ENCODE results near the gene GPC3.

DNA sequence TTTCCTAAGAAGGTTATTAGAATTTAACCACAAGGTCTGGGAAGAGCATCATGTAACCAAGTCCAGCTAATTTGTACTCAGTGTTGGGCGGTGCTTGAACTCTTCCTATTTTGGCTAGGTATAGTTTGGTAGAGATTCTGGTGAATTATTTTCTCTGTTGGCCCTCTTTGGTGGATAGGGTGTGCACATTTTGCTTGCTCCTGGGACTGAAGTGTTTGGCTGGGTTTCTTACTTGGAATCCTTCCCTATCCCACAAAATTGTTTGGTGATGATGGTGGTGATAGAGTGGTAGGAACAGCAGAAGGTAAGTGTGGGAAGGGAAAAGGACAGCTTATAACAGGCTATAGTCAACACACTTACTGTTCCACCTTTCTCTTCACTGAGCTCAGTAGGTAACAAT is 375.3 kb downstream of the GPC3 start:
- TF ChIP-seq, protein P1, sequence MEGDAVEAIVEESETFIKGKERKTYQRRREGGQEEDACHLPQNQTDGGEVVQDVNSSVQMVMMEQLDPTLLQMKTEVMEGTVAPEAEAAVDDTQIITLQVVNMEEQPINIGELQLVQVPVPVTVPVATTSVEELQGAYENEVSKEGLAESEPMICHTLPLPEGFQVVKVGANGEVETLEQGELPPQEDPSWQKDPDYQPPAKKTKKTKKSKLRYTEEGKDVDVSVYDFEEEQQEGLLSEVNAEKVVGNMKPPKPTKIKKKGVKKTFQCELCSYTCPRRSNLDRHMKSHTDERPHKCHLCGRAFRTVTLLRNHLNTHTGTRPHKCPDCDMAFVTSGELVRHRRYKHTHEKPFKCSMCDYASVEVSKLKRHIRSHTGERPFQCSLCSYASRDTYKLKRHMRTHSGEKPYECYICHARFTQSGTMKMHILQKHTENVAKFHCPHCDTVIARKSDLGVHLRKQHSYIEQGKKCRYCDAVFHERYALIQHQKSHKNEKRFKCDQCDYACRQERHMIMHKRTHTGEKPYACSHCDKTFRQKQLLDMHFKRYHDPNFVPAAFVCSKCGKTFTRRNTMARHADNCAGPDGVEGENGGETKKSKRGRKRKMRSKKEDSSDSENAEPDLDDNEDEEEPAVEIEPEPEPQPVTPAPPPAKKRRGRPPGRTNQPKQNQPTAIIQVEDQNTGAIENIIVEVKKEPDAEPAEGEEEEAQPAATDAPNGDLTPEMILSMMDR (IDR thresholded peaks at IDR 0.05 in 2 of 3, conservative IDR thresholded peaks at IDR 0.05 in 1 of 3; ENCODE audit: borderline replicate concordance in 1 of 3, insufficient read depth in 1 of 3, low read depth in 2 of 3, low read length in 2 of 3) = no peak
- TF ChIP-seq EZH2 (IDR thresholded peaks at IDR 0.05) = no peak
- no peak for TF ChIP-seq POLR2A (IDR thresholded peaks at IDR 0.05; ENCODE audit: borderline replicate concordance, extremely low read depth, insufficient read depth, insufficient read length)
- TF ChIP-seq CEBPB (IDR thresholded peaks at IDR 0.05; ENCODE audit: low read depth) = no peak
- no peak for TF ChIP-seq EZH2phosphoT487 (IDR thresholded peaks at IDR 0.05; ENCODE audit: borderline replicate concordance)
- TF ChIP-seq EGR1 (IDR thresholded peaks at IDR 0.05; ENCODE audit: low read depth) = no peak
- no peak for TF ChIP-seq POLR2AphosphoS5 (IDR thresholded peaks at IDR 0.05; ENCODE audit: low read depth, low read length)
- TF ChIP-seq SP1 (IDR thresholded peaks at IDR 0.05; ENCODE audit: low read depth) = no peak
